ENCODE measurements around the gene ORM1. TPM values are rescaled to one million over a fixed set of nuclear protein-coding genes. Genes with fewer than 3 reads are reported as not detected.

The ORM1 gene
- total and polyA plus RNA-seq, 4 donors: 1,297 to 69,591 (median 37,095) TPM

- 76% methylated on average over 8 of the region's 8 CpGs for WGBS
- Histone ChIP-seq H3K9ac (ENCODE audit: low read depth in 1 of 2, low read length in 2 of 2) (no peak overlapping the region), H3K36me3 (ENCODE audit: control insufficient read depth in 4 of 4, insufficient read depth in 3 of 4, low read depth in 1 of 4, low read length in 3 of 4) (peaks cover 0 to 2% (median 0%) of the 10 kb centered on the region in 4 donors), H3K4me3 (ENCODE audit: low read depth in 1 of 3, low read length in 3 of 3) (peak overlapping the region; percentile 9 to 37 (median 13)), H3K27ac (ENCODE audit: low read depth in 1 of 2, low read length in 2 of 2) (peak overlapping the region; percentile 86 to 95), H3K4me1 (ENCODE audit: control insufficient read depth in 4 of 4, insufficient read depth in 4 of 4, low read length in 3 of 4) (peaks cover 14 to 45% (median 27%) of the 10 kb centered on the region in 4 donors), H3K27me3 (ENCODE audit: control insufficient read depth in 4 of 4, insufficient read depth in 4 of 4, low read length in 3 of 4) (no peaks in the 10 kb centered on the region), H3K9me3 (ENCODE audit: control insufficient read depth in 4 of 4, low read length in 3 of 4) (no peaks in the 10 kb centered on the region)
- TF ChIP-seq RAD21 (IDR thresholded peaks at IDR 0.05) (no peak), ATF3 (IDR thresholded peaks at IDR 0.05) (no peak), TAF1 (conservative IDR thresholded peaks at IDR 0.05) (no peak), HNF4A (conservative IDR thresholded peaks at IDR 0.05) (peak in 1 of 2 donors; percentile 48), NR2F2 (IDR thresholded peaks at IDR 0.05) (peak; percentile 25), RXRA (IDR thresholded peaks at IDR 0.05) (peak in 1 of 2 donors; percentile 94), FOXA1 (IDR thresholded peaks at IDR 0.05) (no peak), JUND (IDR thresholded peaks at IDR 0.05) (no peak), EGR1 (IDR thresholded peaks at IDR 0.05; ENCODE audit: low read depth in 2 of 2) (peak in 1 of 2 donors; percentile 41), GABPA (IDR thresholded peaks at IDR 0.05 in 1 of 2, conservative IDR thresholded peaks at IDR 0.05 in 1 of 2) (no peak), FOXA2 (IDR thresholded peaks at IDR 0.05) (no peak), ZBTB33 (IDR thresholded peaks at IDR 0.05) (no peak), SP1 (IDR thresholded peaks at IDR 0.05) (peak; percentile 73), CTCF (IDR thresholded peaks at IDR 0.05; ENCODE audit: low read depth, low read length, missing input control) (no peak), REST (IDR thresholded peaks at IDR 0.05) (no peak), YY1 (IDR thresholded peaks at IDR 0.05) (no peak), MAX (IDR thresholded peaks at IDR 0.05) (no peak), HNF4G (IDR thresholded peaks at IDR 0.05) (no peak)
- DNase-seq (ENCODE audit: low spot score): no peak
These were observed 7.1 kb upstream of the ORM1 start for GRCh38 chr9:114315723-114316363.

Data from liver (tissue), 9 donors.